HG03439 (cell line): ENCODE measurements around the gene CASZ1.

Source experiments
- ATAC-seq: cut with Tn5 transposase; IDR thresholded peaks from one replicate; pipeline ENCODE4 v1.9.1; 2021; ENCODE audit warnings: mild to moderate bottlenecking, moderate library complexity; ENCODE audit not compliant: unreplicated experiment

The CASZ1 gene

DNA sequence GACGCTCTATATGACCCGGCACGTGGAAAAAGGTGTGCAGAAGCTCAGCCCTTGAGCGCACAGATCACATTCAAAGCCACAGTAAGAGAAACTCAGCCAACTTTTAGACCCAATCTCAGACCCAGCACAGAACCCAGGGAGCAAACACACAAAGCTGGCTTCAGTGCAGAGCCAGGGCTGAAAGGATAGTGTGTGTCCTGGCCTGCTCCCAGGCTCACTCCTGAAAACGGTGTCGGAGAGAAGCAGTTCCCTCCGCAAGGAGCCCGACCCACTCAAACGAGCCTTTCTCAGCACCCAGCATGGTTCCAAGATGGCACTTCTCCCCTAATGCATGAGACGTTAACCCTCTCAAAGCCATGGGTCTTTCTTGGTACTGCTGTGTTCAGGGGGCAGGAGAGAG is 39.6 kb downstream of the CASZ1 start:
- no peak for ATAC-seq

DNA sequence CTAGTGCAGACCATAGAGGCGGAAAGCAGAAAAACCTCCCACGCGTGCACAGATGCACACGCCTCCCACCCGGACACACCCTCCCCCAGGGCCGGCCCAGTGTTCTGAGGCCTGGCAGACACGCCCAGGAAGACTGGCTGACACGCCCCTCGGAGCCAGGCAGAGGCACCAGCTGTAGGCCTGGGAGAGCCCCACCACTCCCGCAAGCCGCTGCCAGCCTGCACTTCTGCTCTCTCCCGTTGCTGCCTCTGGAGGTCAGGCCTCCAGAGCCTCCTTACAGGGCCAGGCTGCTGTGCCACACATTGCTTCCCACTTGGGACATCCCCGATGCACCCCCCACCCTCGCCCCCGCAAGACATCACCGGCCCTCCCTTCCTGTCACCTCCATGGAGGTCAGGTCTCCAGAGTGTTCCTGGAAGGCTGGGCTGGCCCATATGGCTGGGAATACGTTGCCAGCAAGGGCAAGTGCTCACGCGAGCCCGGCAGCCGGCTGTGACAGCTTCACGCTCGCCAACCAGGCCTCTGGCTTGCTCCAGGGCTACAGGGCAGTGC is 40.4 kb downstream of the CASZ1 start:
- ATAC-seq: no peak

DNA sequence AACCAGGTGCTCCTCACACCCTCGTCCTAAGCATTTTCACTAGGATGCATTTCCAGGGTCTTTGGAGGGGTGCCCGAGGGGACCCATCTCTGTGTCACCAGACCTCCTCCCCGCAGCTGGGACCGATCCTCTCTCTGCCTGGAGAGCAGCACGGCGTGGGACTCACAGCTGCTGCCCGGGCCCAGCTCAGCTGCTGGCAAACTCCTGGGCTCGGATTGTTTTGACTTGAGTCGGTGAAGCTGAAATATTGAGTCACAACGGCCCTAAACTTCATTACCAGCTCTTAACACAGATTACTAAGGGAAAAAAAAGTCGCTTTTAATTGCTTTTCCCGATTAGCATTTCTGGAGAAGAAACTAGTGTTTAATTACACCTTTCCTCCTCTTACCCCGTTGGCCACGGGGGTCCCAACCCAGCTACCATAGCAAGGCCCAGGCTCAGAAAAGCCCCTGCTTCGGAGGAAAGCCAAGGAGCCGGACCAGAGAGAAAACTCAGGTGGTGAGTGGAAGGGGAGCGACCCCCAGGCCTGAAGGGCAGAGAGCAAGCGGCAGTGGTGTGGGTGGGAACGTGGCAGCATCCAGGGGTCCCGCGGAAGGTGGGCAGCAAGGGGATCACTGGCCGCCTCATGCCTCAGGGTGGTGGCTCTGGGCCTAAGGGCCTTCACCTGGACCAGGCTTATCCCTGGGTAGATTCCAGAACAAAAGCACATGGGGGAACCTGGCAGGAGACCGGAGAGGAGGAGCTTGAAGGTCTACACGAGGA is 41.7 kb downstream of the CASZ1 start:
- no peak for ATAC-seq

DNA sequence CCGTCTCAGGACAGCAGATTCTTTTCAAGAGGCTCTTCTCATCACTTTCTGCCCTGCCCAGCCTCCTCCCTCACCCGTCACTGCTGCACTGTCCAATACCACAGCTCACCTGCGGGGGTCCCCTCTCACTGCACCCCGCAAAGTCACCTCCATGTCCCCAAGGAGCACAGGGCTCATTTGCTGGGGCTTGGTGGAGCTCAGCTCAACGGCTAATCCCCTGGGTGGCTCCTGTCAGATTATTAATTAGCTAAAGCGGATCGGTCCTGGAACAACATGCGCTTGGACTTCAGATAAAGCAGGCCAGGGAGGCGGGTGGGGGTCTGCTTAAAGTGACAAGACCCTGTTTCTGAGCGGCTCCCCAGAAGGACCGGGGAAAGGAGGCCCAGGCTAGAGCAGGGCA is 43.1 kb downstream of the CASZ1 start:
- no peak for ATAC-seq

DNA sequence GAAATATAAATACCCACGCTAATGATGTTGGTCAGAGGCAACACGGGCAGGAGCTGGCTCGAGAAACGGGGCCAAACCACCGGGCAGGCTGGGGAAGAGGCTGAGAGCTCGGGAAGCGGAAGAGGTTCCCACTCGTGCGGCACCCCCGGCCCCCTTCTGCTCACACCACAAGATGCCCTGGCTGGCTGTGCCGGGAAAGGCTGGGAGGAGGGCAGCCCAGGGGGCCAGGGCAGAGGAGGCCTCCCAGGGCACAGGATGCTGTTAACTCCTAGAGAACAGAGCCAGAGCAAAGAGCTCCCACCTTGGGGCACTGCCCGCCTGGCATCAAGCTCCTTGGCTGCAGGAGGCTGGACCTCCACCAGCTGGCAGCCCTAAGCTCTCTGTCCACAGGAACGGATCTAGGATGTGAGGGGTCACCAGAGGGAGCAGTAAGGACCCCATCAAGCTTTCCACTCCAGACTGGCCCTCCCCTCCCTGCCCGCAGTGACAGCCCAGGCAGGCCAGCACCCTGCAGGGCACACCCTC is 44.8 kb downstream of the CASZ1 start:
- ATAC-seq: no peak

DNA sequence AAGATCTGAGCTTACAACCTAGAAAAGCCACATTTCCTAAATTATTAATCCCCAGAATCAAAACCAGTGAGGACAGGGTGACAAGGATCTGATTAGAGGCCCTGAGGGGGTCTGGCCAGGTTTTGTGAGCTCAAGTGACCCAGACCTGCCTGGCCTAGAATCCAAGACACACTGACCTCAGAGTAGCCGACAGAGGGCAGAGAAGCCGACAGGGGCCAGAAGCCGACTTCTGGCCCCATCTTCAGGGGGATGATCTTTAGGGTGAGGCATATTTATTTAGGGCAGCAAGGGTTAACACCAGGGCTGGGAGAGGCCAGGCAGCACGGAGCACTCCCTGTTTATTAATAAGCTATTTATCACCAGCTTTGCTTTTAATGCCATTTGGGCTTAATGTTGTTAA is 45.3 kb downstream of the CASZ1 start:
- no peak for ATAC-seq

DNA sequence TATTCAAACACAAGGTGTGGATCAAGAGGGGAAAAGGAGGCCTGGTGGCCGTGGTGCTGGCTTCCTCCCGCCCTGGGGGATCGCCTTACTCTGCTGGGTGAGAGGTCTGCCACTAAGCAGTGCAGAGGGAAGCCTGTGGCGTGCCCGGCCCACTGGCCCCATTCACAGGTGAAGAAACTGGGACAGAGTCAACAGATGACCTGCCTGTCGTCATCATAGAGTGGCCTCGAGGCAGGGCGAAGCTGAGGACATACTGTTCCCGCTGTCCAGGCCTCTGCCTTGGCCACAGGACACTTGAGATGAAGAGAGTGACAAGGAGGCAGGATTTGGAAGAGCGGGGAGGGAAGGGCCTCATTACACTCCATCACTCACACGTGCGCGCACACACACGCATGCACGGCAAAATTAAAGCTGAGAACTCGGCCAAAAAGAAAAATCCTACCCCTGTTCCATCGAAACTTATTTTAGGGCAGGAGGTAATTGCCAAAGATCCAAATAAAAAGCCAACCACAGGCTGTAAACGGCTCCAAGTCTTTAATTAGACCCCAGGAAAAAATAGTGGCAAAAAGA is 50.5 kb downstream of the CASZ1 start:
- ATAC-seq: no peak

DNA sequence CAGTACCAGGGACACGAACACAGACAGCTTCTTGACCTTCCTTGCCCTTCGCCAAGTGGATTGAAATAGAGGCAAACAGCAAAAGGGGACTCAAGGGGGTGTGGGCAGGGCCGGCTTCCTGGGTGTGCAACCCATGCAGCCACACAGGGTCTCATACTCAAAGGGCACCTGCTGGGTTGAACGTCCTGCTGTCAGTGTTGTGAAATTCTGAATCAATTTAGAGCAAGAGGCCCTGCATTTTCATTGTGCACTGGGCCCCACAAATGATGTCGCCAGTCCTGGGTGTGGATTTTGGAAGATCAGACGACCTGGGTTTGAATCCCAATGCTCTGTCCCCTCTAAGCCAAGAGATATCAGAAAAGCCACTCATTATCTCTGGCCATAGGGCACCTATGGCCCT is 51.1 kb downstream of the CASZ1 start:
- ATAC-seq: no peak

DNA sequence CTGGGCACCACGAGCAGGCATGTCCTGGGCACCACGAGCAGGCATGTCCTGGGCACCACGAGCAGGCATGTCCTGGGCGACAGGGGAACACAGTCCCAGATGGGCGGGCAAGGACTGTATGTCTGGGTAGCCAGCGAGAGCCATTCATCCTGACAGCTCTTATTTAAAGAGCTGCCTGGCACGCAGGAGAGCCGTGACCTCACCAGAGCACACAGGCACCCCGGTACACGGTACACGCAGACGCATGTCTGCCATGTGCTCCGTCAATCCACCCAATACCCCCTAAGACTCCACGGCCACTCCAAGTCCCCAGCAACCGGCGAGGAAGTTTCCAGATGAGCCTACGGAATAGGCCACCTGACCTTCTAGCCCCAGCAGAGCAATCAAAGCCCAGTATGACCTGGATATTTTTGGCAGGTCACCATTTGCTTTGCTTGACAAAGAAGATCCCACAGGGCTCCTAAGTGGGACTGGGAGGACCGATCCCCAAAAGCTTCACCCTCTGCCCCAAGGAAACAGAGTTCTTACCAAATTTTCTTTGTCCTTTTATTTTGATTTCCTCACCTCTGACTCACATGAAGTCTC is 51.7 kb downstream of the CASZ1 start:
- ATAC-seq: no peak

DNA sequence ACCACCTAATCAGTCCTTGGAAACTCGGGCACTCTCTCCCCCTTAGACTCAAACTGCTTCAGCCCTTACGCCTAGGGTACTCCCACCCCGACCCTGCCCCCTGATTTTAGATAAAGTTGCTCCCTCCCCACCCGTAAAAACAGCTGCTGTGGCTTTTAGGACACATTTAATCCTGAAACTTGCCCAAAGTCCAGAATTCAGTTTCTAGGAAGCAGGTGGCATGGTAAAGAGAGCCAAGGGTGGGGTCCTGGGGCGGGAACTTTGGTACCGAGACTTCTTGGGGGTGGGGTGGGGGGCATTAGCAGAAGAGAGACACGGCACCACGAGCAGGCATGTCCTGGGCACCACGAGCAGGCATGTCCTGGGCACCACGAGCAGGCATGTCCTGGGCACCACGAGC is 52.4 kb downstream of the CASZ1 start:
- no peak for ATAC-seq

DNA sequence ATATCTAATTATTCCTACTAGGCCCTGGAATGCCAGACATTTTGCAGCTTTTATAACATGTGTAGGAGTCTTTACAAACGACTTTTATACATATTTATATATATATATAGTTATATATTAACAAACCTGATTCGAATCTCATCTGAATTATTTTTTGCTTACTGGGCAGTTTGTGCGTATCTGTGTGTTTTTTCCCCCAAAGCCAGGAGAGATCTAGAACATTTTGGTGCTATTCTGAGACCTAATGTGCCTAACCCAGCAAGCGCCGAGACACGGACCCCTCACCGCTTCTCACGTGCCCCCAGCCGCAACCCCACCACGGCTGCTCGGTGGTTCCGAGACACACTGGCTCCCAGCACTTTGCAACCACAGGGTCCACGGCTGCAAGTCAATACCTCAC is 54.8 kb downstream of the CASZ1 start:
- no peak for ATAC-seq

DNA sequence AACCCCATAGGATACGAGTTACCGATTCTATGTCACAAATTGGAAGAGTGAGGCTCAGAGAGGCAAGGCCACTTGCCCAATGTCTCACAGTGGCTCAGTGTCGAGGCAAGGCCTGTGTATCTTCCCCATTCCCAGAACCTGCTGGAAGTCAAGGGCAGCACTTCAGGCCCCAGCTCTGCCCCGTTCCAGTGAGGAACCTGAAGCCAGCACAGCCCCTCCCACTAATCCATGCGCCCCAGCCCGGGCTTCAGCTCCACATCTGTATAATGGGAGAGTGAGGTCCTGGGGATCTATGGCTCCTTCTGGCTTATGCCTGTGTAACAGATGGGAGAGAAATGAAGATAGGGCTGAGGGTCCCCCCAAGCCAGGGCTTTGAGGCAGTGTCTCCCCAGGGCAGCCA is 56.3 kb downstream of the CASZ1 start:
- no peak for ATAC-seq

DNA sequence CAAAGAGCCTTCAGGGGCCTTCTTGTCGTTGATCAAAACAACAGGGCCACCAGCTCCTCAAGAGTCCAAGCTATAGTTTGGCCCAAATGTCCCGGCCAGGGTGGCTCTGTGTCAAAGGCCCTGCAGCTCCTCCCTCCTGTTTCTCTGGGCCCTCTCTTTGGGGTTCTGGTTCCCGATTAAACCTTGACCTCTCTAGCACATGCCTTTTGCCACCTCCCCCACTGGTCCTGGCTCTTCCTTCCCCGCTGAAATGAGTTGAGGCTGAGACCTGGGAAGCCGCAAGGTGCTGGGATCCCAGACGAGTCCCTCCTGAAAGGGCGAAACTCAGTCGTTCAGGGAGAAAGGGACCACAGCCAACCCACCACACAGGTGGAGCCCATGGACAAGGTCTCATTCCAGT is 56.9 kb downstream of the CASZ1 start:
- no peak for ATAC-seq

DNA sequence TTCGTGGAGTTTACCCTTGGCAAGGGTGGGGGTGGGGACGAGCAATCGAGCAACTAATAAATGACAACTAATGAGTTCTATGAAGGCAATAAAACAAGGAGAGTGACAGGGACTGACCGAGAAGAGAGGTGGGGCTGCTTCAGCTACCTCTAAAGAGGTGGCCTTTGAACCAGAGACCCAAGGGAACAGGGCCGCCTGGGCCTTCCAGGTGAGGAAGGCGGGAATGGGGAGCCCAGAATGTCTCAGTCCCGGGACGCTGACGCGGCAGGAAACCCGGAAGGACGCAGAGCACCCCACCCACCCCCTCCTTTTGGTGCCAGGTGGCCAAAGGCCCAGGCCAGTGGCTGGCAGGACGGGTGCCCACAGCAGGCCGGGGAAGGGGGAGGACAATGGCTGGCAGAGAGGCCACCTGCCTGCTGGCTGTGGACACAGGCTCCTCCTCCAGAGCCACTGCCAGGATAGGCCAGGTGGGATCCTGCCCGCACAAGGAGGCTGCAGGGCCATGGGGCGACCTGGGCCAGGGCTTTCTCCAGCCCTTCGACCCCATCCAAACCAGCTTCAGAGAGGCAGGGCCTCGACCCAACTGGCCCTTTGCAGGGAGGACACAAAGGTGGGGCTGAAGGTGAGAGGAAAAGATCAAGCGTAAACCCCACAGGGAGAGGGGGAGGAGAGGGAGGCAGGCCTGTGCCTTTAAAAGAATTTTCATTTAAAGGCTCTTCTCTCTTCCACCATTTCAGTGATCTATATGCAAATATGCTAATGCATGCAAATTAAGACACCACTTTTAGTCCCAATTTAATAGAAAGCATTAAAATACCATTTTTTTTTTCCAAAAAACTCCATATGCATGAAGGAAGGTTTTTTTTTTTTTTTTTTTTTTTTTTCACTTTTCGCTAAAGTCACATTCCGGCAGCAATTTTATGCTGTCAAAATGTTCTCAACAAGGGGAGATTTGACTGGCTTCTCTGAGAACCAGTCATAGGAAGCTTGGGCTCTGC is 58.1 kb downstream of the CASZ1 start:
- no peak for ATAC-seq

DNA sequence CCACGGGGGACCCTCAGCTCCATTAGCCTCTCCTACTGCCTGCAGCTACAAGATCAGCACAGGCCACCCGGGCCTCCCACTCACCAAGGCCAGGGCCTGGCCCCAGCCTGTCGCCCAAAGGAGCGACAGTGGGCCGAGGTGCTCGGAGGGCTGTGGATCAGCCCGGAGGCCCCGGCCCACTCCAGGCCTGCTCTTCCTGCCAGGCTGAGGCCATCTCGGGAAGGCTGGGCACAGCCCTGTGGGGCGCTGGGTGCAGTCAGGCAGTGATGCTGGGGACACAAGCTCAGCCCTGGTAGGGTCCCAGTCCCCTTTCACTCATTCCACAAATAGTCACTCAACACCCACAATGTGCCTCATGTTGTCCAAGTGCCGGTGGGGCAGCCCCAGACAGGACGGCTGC is 58.8 kb downstream of the CASZ1 start:
- no peak for ATAC-seq

DNA sequence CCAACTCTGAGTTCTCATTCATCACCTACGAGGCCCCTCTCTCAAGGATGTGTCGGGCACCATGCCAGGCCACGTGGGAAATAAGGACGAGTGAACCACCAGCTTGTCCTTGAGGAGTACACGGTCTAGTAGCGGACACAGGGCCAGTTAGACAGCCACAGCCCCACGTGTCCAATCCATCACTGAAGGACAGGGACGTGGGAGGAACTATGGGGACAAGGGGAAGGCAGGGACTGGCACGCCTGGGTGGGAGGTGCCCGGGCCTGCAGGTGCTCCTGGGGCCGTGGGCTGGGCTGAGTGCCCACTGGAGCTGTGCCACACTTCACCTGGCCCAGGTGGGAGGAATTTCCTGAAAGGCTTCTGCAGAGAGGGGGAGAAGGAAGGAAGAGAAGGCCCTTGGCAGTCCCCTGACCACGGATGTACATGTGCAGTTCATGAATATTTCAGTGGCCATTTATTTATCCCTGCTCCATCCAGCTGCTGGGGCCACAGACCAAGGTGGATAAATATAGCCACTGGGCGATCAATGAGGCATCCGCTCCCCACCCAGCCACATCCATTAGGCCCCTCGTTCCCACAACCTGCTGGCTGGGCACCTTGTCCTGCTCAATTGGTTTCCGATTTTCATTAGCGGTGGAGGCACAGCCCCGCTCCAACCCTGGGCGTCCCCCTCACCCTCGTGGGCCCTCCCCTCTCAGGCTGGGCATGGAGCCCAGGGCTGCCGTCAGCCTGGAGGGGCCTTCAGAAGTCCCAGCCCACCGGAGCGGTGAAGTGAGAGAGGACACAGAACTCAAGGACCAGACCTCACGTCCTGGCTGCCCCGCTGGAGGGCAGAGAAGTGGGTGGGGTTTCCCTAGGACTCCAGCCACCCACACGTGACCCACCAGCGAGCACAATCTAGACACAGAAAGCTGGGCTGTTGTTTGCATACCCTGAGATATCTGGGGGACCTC is 59.5 kb downstream of the CASZ1 start:
- no peak for ATAC-seq

DNA sequence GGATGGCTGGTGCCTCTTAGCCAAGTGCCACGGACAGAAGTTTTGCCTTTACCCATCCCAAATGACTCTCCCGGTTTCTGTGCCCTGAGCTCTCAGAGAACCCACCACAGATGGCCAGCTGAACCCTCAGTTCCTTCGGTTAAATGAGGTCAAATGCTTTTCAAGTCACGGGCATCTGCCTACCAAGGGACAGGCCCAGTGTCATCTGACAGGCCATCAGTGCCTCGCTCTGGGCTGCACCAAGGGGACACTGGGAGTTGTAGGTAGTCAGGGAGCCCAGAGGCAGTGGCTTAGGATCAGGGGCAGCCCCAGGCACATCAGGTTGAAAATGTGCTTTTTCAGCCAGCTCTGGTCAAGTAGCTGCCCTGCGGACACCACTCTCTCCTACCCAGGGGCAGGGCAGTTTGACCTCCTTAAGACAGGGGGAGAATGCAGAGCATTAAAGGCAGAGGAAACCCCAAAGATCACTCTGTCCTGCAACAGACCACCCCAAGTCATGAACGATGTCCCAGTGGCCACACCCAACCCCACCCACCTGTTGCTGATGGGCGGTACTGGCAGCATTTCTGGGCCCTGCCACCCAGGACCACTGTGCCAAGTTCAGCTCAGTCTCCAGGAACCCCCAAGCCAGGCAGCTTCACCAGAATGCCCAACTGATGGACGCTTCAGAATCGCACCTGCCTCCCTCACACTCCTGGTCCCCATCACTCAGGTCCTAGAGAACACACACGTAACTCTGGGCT is 60.7 kb downstream of the CASZ1 start:
- no peak for ATAC-seq

DNA sequence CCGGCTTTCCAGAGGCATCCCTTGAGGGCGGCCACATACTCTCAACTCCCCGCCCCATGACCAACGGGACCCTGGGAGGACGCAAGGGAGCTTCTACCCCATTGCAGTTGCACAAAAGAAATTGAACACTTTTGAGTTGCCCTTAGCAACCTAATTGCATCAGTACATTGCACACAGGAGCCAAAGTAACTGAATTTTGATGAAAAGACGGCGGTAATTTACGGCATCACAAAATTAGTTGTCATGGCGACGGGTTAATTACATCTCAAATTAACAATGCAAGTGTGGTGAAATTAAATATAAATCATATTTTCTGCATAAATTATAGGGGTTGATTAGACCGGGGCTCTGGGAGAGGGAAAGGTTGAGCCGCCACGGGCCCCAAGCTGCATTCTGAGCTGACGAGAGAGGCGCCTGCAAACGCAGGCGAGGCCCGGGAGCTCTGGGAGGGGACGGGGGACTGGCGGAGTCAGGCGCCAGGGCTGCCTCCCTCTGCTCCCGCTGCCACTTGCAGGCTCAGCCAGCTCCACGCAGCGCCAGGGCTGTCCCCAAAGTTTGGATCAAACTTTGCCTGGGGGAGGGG is 61.4 kb downstream of the CASZ1 start:
- no peak for ATAC-seq

DNA sequence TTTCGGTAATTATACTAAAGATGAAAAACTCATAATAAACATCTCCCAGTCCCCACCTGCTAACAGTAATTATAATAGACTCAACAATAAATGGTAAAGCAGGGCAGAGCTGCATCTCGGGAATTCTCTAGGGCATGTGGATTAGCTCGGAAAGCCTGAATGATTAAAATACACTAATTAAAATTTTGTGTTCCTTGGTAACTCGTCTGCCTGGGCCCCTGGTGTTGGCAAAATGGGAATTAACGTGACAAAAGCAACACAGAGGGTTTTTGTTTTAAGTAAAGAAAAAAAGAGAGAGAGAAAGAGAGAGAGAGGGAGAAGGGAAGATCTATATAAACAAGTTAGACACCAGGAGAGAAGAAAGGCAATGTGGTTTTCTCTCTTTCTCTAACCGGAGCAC is 62.1 kb downstream of the CASZ1 start:
- no peak for ATAC-seq
